Stimulated activated naive CD8-positive, alpha-beta T cell treated with anti-CD3 and anti-CD28 coated beads, Interleukin-15, Interleukin-2, amounts not matched to agents 100 U/mL and 50 U/mL, for 24 hours (primary cell): ENCODE results near the gene NKX1-1.
"Not testable (repeated sequence)": the region's sequence is repeated elsewhere in the genome, so short reads cannot be mapped to it uniquely, and the experiment has no call there.

Experiments
- ATAC-seq: fragments of 150-1000 bp; cut with Tn5 transposase; one replicate; pipeline ENCODE4 v1.10.0; 2021
- DNase-seq: peaks from one replicate; pipeline ENCODE4 v3.0.0; 2021

The NKX1-1 gene

GRCh38 chr4:1373892-1374705 is 32.1 kb downstream of the NKX1-1 start:
- no peak for ATAC-seq
- no peak for DNase-seq

- not testable (repeated sequence) for ATAC-seq, DNase-seq
Measured at GRCh38 chr4:1372576-1372975, 33.7 kb downstream of the NKX1-1 start.

- no peak for ATAC-seq
- DNase-seq, result no peak
Measured at GRCh38 chr4:1371176-1372165, 34.8 kb downstream of the NKX1-1 start.

- DNase-seq (no peak), ATAC-seq (no peak)
Measured at GRCh38 chr4:1370321-1371124, 35.7 kb downstream of the NKX1-1 start.

- no peak for DNase-seq
- no peak for ATAC-seq
Measured at GRCh38 chr4:1369479-1370079, 36.7 kb downstream of the NKX1-1 start.

GRCh38 chr4:1369091-1369450 is 37.2 kb downstream of the NKX1-1 start:
- ATAC-seq, result no peak

GRCh38 chr4:1368421-1369090 is 37.7 kb downstream of the NKX1-1 start:
- no peak for ATAC-seq
- no peak for DNase-seq

More at GRCh38 chr4:1369091-1369450, 37.2 kb downstream of the NKX1-1 start:
- no peak for DNase-seq

- ATAC-seq (no peak), DNase-seq (no peak)
Measured at GRCh38 chr4:1367936-1368289, 38.3 kb downstream of the NKX1-1 start.

GRCh38 chr4:1367230-1367935 is 38.9 kb downstream of the NKX1-1 start:
- no peak for DNase-seq
- no peak for ATAC-seq

- no peak for ATAC-seq
- DNase-seq, result no peak
Measured at GRCh38 chr4:1366371-1367229, 39.6 kb downstream of the NKX1-1 start.

GRCh38 chr4:1365271-1366178 is 40.7 kb downstream of the NKX1-1 start:
- DNase-seq (no peak), ATAC-seq (no peak)

- ATAC-seq (no peak), DNase-seq (no peak)
Measured at GRCh38 chr4:1364748-1365147, 41.5 kb downstream of the NKX1-1 start.

GRCh38 chr4:1364217-1364616 is 42.0 kb downstream of the NKX1-1 start:
- ATAC-seq, result no peak
- DNase-seq, result no peak

- DNase-seq, result no peak
- ATAC-seq, result no peak
Measured at GRCh38 chr4:1363513-1363912, 42.7 kb downstream of the NKX1-1 start.

GRCh38 chr4:1362521-1362920 is 43.7 kb downstream of the NKX1-1 start:
- ATAC-seq (no peak), DNase-seq (no peak)

- DNase-seq, result no peak
- no peak for ATAC-seq
Measured at GRCh38 chr4:1362046-1362445, 44.2 kb downstream of the NKX1-1 start.

GRCh38 chr4:1361431-1361830 is 44.8 kb downstream of the NKX1-1 start:
- ATAC-seq, result no peak
- no peak for DNase-seq

GRCh38 chr4:1360423-1361283 is 45.6 kb downstream of the NKX1-1 start:
- DNase-seq, result no peak
- ATAC-seq, result no peak
